ENCODE data around the gene PPAN.

PPAN gene

DNA sequence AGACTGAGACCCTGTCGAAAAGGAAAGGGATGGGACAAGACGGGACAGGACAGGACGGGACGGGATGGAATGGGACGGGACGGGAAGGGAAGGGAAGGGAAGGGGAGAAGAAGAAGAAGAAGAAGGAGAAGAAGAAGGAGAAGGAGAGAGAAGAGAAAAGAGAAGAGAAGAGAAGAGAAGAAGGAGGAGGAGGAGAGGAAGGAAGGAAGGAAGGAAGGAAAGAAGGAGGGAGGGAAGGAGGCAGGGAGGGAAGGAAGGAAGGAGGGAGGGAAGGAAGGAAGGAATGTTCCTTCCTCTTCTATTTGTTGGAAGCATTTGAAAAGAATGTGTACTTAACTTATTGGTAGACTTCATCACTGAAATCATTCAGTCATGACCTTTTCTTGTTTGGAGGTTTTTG lies 29.6 kb upstream of the PPAN start:
- TF ChIP-seq, protein P1, sequence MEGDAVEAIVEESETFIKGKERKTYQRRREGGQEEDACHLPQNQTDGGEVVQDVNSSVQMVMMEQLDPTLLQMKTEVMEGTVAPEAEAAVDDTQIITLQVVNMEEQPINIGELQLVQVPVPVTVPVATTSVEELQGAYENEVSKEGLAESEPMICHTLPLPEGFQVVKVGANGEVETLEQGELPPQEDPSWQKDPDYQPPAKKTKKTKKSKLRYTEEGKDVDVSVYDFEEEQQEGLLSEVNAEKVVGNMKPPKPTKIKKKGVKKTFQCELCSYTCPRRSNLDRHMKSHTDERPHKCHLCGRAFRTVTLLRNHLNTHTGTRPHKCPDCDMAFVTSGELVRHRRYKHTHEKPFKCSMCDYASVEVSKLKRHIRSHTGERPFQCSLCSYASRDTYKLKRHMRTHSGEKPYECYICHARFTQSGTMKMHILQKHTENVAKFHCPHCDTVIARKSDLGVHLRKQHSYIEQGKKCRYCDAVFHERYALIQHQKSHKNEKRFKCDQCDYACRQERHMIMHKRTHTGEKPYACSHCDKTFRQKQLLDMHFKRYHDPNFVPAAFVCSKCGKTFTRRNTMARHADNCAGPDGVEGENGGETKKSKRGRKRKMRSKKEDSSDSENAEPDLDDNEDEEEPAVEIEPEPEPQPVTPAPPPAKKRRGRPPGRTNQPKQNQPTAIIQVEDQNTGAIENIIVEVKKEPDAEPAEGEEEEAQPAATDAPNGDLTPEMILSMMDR (IDR thresholded peaks at IDR 0.05; ENCODE audit: borderline replicate concordance, insufficient read depth, low read depth, low read length) = no peak
- no peak overlapping the region for H3K4me3 ChIP-seq (ENCODE audit: low read depth, low read length)

DNA sequence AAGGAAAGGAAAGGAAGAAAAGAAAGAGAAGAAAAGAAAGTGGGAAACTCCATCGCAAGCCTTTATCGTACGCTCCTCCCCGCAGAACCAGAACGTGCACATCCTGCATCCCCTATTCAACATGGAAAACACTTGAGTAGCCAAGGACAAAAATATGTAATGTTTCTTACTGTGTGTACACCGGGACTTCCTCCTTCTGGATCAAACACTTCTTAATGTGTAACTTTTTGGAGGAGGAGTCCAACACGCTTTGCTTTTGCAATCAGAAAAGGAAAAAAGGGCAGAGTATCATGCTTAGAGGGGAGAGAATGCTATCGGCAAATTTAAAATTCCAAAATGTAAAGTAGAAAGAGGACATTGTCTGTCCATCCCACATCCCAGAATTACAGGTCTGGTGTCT lies 27.8 kb upstream of the PPAN start:
- TF ChIP-seq, protein P1 (IDR thresholded peaks at IDR 0.05; ENCODE audit: borderline replicate concordance, insufficient read depth, low read depth, low read length) = no peak

DNA sequence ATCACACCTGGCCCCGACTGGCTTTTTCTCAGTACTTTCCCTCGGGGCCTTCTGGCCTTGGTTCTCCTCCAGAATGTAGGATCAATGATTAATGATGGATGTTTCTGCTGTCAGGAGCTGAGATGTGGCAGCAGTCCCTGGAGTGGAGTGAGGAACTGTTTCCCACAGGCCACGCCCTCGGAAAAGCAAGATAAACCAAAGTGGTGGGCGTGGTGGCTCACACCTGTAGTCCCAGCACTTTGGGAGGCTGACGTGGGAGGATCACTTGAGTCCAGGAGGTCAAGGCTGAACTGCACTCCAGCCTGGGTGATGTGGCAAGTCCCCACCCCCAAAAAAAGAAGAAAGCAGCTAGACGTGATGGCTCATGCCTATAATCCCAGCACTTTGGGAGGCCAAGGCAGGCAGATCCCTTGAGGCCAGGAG lies 27.1 kb upstream of the PPAN start:
- H3K4me3 ChIP-seq (ENCODE audit: low read depth, low read length) = no peak overlapping the region
- TF ChIP-seq, protein P1 (IDR thresholded peaks at IDR 0.05; ENCODE audit: borderline replicate concordance, insufficient read depth, low read depth, low read length) = no peak

More for the DNA sequence above, 27.8 kb upstream of the PPAN start:
- H3K4me3 ChIP-seq (ENCODE audit: low read depth, low read length) = no peak overlapping the region

- TF ChIP-seq, protein P1 (IDR thresholded peaks at IDR 0.05; ENCODE audit: borderline replicate concordance, insufficient read depth, low read depth, low read length) = no peak
- H3K4me3 ChIP-seq (ENCODE audit: low read depth, low read length) = no peak overlapping the region
These were observed 22.3 kb upstream of the PPAN start for GRCh38 chr19:10083911-10084310.

DNA sequence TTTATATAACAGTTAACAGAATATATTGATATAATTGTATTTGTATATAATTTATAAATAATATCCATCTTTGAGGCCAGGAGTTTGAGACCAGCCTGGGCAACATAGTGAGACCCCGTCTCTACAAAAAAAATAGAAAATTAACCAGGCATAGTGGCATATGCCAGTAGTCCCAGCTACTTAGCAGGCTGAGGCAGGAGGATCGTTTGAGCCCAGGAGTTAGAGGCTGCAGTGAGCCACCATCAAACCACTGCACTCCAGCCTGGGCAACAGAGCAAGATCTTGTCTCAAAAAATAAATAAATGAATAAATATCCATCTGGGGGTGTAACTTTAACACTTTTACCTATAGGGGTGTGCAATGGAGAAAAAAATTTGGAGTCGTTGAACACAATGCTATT lies 21.4 kb upstream of the PPAN start:
- H3K4me3 ChIP-seq (ENCODE audit: low read depth, low read length) = no peak overlapping the region
- TF ChIP-seq, protein P1 (IDR thresholded peaks at IDR 0.05; ENCODE audit: borderline replicate concordance, insufficient read depth, low read depth, low read length) = no peak

DNA sequence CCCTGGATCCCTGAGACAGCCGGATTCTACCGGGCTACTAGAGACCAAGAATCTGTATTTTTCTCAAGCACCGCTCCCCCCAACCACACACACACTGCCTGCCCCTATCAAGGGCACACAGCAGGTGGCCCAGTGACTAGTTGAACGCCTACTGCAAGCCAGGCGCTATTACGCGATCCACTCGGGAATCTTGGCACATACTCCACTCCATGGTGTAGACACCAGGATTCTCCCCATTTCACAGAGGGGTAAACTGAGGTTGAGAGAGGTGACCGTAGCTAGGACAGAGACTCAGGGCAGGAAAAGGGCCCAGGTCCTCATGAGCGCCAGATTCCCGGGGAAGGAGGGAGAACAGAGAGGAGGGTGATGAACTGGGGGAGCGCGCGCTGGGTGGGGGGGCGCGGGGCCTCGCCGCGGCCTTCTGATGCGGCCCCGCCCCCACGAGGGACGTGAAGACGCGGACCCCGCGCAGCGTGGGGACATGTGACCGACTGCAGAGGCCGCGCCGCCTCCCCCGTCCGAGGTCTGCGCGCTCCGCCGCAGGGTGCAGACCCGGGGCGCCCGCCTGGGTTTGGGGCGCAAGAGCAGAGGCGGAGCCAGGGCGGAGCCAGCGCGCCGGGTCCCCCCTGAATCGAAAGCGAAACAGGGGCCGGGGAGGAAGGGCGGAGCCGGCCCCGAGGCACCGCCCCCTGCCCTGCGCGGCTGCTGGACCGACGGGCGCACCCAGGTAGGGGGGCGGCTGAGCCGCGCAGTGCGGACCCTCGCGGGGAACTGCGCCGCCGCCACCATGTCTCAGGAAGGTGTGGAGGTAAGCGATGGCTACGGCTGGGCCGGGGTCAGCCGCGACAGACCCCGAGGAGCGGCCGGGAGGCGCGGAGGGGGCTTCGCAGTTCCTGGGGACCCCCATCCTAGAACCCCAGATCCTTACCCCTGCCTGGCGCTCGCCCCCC lies 20.2 kb upstream of the PPAN start, which contains the start of gene SHFL:
SHFL (plus strand) TSS at position 677 of the 950 bp plus-strand sequence; CDS start at position 788, 111 bp downstream.
- TF ChIP-seq, protein P1 (IDR thresholded peaks at IDR 0.05; ENCODE audit: borderline replicate concordance, insufficient read depth, low read depth, low read length) = no peak
- peak within 1 kb of the TSS; percentile 95 for H3K4me3 ChIP-seq (ENCODE audit: low read depth, low read length)
